IPS-18c (cell line): Measurements from ENCODE around the gene KRTAP10-8.
"Not testable (repeated sequence)": the region's sequence is repeated elsewhere in the genome, so short reads cannot be mapped to it uniquely, and the experiment has no call there.

Experiments
- H3K4me3 ChIP-seq: 2 replicates; pipeline ENCODE4 v1.7.0; 2013; ENCODE audit warnings: low read depth, mild to moderate bottlenecking, low read length, moderate library complexity; ENCODE audit not compliant: insufficient read depth
- H3K9me3 ChIP-seq: one replicate; pipeline ENCODE4 v1.6.1; 2013; ENCODE audit warnings: mild to moderate bottlenecking, low read length, moderate library complexity; ENCODE audit not compliant: control insufficient read depth, insufficient read depth

The KRTAP10-8 gene

DNA sequence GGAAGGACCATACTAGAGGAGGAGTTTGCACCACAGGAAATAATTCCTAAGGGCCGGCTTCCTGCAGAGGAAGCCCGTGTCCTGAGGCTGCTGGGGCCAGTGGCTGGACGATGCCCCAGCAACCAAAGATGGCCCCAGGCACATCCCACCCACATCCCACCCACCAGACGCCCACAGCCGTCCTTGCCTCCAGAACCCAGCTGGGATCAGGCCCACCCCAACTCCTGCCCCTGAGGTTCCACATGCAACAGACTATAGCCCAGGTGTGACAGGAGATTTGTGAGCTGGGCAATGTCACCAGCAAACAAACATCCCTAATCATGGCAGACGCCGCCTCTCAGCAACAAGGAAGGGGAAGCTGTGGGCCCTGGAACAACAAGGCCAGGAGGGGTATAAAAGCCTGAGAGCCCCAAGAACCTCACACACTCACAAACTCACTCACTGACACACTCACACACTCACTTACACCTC, 14.8 kb downstream of the KRTAP10-8 start, which contains the start of gene KRTAP10-9:
KRTAP10-9 (plus strand) TSS at position 421 of the 471 bp plus-strand sequence. CDS start 79 bp downstream, outside the sequence.
- no peak within 1 kb of the TSS for H3K4me3 ChIP-seq
- peaks cover 9% of the 10 kb centered on the region for H3K9me3 ChIP-seq

DNA sequence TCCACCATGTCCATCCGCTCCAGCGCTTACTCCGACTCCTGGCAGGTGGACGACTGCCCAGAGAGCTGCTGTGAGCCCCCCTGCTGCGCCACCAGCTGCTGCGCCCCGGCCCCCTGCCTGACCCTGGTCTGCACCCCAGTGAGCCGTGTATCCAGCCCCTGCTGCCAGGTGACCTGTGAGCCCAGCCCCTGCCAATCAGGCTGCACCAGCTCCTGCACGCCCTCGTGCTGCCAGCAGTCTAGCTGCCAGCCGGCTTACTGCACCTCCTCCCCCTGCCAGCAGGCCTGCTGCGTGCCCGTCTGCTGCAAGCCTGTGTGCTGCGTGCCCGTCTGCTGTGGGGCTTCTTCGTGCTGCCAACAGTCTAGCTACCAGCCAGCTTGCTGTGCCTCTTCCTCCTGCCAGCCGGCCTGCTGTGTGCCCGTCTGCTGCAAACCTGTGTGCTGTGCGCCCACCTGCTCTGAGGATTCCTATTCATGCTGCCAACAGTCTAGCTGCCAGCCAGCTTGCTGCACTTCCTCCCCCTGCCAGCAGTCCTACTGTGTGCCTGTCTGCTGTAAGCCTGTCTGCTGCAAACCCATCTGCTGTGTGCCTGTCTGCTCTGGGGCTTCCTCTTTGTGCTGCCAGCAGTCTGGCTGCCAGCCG, 15.4 kb downstream of the KRTAP10-8 start:
- H3K4me3 ChIP-seq, H3K9me3 ChIP-seq: not testable (repeated sequence)

GRCh38 chr21:44627831-44628233, 16.0 kb downstream of the KRTAP10-8 start:
- H3K4me3 ChIP-seq, H3K9me3 ChIP-seq: not testable (repeated sequence)

DNA sequence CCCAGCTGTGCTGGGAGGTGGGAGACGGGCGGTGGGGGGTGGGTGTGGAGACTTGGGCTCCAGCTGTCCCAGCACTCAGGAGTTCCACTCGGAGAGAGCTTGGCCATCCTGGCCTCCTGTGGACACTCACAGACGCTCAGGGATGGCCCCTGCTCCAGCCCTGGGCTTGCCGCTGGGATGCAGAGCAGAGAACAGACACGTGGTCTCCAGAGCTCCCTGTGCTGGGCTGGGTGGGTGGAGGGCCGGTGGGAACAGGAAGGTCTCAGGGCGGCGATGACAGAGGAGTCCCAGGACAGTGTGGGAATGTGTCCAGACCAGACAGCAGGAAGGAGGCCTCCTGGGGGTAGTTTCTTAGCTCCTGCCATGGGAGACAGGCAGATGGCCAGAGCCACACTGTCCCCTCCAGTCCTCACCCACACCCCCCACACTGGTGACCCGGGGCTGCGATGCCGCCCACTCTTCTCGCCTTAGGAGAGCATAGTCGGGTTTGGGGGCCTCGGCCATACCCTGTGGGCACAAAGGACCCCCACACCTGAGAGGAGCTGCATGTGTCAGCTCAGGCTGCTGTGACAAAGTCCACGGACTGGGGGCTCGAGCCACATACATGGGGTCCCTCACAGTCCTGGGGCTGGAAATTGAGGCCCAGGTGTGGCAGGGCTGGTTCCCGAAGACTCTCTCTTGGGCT, 17.0 kb downstream of the KRTAP10-8 start:
- Histone ChIP-seq H3K4me3 (no peak overlapping the region), H3K9me3 (peaks cover 2% of the 10 kb centered on the region)

DNA sequence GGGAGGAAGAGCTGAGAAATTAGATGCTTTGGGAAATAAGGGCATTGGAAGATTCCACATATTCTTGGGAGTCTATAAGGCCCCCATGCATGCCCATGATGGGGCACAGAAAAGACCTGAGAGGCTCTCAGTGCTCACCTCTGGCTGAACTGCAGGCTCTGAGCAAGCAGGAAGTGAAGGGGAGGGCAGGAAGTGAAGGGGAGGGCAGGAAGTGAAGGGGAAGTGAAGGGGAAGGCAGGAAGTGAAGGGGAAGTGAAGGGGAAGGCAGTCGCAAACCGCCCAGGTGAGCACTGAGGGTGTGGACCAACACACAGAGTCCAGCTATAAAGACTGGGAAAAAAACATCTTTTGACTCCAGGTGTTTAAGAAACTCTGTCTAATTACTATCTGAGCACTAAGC, 18.6 kb downstream of the KRTAP10-8 start:
- Histone ChIP-seq H3K9me3 (peaks cover 2% of the 10 kb centered on the region), H3K4me3 (no peak overlapping the region)

- H3K9me3 ChIP-seq = peaks cover 2% of the 10 kb centered on the region
- no peak overlapping the region for H3K4me3 ChIP-seq
Observed at GRCh38 chr21:44632067-44632466, 20.2 kb downstream of the KRTAP10-8 start.

DNA sequence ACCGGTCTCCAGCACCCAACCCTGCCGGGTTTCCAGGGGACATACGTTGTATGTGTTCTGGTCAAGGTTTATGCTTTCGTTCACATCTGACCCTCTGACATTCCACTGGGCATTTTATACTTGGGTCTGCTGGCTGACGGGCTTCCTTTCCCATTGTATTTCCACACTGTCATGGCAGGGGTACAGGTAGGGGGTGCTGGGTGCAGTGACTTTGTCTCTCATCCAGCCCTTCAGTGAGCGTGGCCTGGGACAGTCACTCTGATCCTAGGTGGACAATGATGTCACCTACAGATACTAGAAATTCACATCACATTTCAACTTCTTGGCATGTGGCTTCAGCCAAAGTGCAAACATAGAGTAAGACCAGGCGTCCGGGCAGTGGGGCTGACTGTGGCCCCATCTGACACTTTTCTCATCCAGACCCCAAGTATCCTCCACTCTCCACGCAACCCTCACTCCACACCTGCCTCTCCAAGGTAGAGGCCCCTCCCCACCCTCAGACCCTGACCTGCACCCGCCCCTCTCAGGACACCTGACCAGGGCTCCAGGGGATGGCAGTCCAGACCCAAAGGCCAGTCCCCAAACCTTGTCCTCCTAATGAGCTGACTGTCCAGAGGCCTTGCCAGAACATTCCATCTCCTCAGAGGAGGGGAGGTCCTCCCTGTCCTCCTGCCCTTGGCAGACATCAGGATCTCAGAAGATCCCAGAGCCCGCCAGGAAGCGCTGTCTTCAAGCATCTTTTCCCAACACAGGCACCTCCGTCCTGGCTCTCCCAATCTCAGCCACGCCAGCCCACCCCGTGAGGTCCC, 24.5 kb downstream of the KRTAP10-8 start:
- Histone ChIP-seq H3K4me3 (no peak overlapping the region), H3K9me3 (no peaks in the 10 kb centered on the region)

DNA sequence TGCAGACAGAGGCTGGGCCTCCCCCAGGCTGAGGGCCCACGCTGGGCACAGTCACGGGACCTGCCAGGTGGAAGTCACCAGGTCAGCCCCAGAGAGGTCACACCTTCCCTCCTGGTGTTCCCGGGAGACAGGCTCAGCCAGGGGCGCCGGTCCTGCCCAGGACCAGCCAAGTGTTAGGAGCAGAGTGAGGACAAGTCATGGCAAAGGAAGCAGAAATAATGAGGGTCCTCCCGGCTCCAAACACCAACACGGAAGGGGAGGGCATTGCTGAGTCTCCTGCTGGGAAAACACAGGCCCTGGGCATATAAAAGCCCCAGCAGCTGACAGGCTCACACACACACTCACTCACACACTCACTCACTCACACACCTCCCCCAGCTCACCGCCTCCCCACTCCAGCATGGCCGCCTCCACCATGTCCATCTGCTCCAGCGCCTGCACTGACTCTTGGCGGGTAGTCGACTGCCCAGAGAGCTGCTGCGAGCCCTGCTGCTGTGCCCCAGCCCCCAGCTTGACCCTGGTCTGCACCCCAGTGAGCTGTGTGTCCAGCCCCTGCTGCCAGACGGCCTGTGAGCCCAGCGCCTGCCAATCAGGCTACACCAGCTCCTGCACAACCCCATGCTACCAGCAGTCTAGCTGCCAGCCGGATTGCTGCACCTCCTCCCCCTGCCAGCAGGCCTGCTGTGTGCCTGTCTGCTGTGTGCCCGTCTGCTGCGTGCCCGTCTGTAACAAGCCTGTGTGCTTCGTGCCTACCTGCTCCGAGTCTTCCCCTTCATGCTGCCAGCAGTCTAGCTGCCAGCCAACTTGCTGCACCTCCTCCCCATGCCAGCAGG, 25.4 kb downstream of the KRTAP10-8 start, which contains the start of gene KRTAP10-10:
KRTAP10-10 (plus strand) TSS at position 339 of the 833 bp plus-strand sequence; CDS start at position 401, 62 bp downstream.
- no peak within 1 kb of the TSS for H3K4me3 ChIP-seq
- H3K9me3 ChIP-seq = no peaks in the 10 kb centered on the region

DNA sequence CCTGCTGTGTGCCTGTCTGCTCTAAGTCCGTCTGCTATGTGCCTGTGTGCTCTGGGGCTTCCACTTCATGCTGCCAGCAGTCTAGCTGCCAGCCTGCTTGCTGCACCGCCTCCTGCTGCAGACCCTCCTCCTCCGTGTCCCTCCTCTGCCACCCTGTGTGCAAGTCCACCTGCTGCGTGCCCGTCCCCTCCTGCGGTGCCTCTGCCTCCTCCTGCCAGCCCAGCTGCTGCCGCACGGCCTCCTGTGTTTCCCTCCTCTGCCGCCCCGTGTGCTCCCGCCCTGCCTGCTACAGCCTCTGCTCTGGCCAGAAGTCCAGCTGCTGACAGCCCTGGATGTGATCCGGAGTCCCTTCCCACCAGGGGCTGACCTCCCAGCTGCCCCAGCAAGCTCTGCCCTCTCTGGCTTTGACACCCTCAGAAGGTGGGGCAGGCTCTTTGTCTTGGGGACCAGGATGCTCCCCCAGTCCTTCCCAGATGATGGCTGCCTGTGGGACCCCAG, 26.0 kb downstream of the KRTAP10-8 start:
- H3K4me3 ChIP-seq, H3K9me3 ChIP-seq: not testable (repeated sequence)

- H3K9me3 ChIP-seq, H3K4me3 ChIP-seq: not testable (repeated sequence)
Observed at GRCh38 chr21:44638506-44639330, 26.8 kb downstream of the KRTAP10-8 start.

GRCh38 chr21:44639331-44639655, 27.4 kb downstream of the KRTAP10-8 start:
- Histone ChIP-seq H3K4me3 (no peak overlapping the region), H3K9me3 (no peaks in the 10 kb centered on the region)

DNA sequence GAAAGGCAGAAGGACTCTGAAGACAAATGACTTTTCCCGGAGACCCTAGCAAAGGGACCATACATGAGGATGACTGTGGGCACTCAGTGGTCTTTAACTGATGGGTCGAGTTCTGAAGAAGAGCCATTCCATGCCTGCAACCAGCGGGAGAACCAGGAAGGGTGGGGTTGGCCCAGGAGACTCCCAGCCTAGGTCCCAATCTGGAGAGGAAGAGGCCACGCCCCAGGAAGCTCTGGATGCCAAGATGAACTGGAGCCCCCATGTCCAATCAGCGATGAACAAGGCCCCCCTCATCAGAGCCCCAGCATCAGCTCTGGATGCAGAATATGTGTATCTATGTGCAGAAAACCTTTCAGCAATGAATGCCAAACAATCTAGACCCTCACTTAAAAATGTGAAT, 28.9 kb downstream of the KRTAP10-8 start:
- H3K4me3 ChIP-seq = no peak overlapping the region

DNA sequence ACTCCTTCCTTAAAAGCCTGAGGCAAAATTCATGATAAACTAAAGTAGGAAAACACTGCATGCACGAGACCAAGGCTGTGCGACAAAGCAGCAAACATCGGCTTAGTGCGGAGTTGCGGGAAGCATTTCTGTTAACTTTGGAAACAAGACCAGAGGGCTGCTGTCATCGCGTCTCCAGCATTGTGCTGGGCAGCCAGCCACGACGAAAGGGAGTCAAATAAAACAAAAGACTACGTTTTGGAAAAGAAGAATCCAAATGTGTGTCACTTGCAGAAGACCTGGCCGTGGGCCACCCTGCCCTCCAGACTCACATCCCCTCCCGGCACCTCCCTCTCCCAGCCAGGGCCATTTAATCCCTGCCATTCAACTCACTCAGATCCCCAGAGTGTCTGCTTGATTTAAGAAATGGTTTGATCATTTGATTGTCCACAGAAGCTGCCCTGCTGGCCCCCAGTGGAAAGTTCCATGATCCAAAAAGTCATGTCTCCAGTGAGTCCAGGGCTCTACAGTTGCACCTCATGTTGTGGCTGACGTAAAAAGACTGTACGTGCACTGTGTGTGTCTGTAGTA, 31.9 kb downstream of the KRTAP10-8 start:
- H3K9me3 ChIP-seq = peaks cover 2% of the 10 kb centered on the region
- H3K4me3 ChIP-seq = no peak overlapping the region

More for the DNA sequence above, 28.9 kb downstream of the KRTAP10-8 start:
- H3K9me3 ChIP-seq = no peaks in the 10 kb centered on the region

- Histone ChIP-seq H3K4me3 (no peak overlapping the region), H3K9me3 (peaks cover 2% of the 10 kb centered on the region)
Observed at GRCh38 chr21:44644878-44645277, 33.0 kb downstream of the KRTAP10-8 start.

GRCh38 chr21:44646366-44647221, 34.7 kb downstream of the KRTAP10-8 start, which contains the start of gene KRTAP10-11:
KRTAP10-11 (plus strand) TSS chr21:44646414; CDS start chr21:44646459, 45 bp downstream.
- H3K9me3 ChIP-seq, H3K4me3 ChIP-seq: not testable (repeated sequence)
